GM19438 (cell line): ENCODE measurements around the gene DBP.
A peak's percentile ranks its signal among the peaks of the same experiment; 100 is the strongest.

Source experiments
- ATAC-seq: cut with Tn5 transposase; IDR thresholded peaks from one replicate; pipeline ENCODE4 v1.9.1; 2021; ENCODE audit warnings: low read depth; ENCODE audit not compliant: unreplicated experiment

The DBP gene

GRCh38 chr19:48629599-48630295 is 7.4 kb downstream of the DBP start:
- no peak for ATAC-seq

- ATAC-seq, result no peak
Observed at GRCh38 chr19:48629297-48629598, 7.9 kb downstream of the DBP start.

- no peak for ATAC-seq
Observed at GRCh38 chr19:48628486-48629296, 8.5 kb downstream of the DBP start.

DNA sequence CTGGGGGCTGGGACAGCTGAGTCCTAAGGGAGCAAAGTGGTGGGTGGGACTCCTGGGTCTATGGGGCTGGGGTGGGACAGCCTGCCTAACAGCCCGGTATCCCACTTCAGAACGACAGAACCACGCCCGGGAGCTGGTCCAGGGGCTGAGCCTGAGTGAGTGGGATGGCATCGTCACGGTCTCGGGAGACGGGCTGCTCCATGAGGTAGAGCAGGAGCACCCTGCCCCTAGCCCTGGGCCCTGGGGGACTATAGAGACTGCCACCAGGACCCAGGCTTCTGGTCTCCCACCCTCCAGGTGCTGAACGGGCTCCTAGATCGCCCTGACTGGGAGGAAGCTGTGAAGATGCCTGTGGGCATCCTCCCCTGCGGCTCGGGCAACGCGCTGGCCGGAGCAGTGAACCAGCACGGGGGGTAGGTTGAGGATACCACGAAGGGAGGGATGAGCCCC is 9.3 kb downstream of the DBP start:
- ATAC-seq, result no peak

DNA sequence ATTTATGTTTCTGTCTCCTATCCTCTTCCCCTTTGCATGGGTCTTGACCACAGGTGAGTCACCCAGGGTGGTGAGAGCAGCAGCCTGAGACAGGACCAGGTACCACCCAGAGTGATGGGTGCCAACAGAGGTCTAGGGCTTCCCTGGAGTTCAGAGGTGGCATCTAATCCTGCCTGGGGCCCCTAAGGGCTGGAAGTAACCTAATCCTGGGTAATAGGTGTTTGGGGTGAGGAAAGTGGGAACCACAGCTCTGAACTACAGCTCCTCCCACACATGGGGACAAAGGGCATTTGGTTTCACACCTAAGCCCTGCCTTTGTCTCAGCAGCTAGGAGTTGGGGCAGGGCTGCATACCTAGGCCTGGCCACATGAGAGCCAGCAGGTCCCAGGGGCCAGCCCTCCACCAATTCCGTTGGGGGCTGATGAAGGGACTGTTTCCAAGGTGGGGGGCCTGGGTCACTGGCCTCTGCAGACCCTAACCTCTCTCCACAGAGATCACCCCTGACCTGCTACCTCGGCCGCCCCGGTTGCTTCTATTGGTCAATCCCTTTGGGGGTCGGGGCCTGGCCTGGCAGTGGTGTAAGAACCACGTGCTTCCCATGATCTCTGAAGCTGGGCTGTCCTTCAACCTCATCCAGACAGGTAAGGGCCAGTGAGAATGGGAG is 9.8 kb downstream of the DBP start:
- no peak for ATAC-seq

DNA sequence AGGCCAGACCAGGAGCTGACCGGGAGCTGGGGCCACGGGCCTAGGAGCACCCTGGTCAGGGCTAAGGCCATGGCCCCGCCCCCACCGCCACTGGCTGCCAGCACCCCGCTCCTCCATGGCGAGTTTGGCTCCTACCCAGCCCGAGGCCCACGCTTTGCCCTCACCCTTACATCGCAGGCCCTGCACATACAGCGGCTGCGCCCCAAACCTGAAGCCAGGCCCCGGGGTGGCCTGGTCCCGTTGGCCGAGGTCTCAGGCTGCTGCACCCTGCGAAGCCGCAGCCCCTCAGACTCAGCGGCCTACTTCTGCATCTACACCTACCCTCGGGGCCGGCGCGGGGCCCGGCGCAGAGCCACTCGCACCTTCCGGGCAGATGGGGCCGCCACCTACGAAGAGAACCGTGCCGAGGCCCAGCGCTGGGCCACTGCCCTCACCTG is 11.3 kb downstream of the DBP start:
- no peak for ATAC-seq

DNA sequence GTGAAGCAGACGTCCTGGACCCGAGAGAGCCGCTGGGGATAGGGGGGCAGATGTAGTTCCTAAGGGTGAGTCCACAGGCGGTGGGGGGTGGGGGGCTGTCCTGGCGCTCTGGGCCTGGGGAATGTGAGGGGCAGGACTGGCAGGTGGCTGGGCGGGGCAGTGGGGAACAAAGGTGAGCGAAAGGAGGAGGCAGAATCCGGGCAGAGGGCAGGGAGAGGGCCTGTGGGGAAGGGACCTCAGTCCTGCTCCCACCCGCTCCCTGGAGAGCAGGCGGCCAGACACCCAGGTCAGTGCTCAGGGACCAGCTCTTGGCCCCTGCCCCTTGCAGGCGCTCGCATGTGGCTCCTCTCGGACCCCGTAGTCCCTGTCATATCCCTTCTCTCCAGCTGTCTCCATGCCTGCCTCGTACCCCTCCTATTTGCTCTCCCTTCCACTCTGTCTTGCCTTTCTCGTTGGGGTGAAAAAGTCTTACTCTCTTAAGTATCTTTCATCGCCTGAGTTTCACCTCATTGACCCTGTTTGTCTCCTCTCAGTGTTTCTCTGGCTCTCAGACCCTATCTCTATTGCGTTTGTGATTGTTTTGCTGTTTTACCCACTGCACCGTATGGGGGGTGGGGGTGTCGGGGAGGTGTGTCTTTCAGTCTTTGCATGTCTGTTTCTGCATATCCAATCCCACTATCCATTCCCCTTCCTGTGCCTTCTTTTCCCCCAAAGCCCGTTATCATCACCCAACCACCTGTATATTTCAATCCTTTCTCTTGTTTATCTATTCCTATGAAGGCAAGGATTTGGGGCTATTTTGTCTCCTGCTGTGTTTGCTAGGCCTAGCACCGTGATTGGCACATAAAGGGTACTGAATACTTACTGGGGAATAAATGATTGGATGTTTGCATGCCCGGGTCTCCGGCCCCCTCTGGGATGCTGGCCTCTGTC is 12.1 kb downstream of the DBP start:
- ATAC-seq, result no peak

GRCh38 chr19:48624067-48624594 is 13.0 kb downstream of the DBP start:
- ATAC-seq, result peak; percentile 59

DNA sequence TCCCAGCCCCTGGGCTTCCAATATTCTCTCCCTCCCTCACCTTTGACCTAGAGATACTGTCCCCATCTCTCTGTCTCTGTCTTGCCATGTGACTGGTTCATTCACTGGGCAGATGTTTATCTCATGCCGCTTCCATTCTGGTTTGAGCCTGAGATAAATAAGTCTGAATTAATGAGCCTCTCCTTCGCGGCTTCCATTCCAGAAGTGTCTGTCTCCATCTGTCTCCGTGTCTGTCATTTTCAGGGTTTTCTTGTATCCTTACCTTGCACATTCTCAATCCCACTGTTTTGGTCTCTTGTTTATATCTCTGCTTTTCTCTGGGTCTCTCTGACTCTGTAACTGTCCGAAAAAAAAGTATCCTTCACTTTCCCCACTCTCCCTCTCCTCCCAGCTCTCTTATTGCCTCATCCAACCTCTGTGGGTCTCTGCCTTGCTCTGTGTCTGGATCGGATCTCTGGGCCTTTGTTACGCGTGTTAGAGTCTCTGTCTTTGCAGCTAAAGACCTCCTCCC is 13.6 kb downstream of the DBP start:
- no peak for ATAC-seq

GRCh38 chr19:48619692-48620585 is 17.2 kb downstream of the DBP start:
- ATAC-seq, result no peak

GRCh38 chr19:48618916-48619691 is 18.1 kb downstream of the DBP start, which contains the start of the genes RPL18 and SPHK2:
Gene RPL18, minus strand, starts transcription at chr19:48619178. Its CDS starts 35 bp downstream, at chr19:48619143.
Gene SPHK2, plus strand, starts transcription at chr19:48619506. Its CDS starts 1,009 bp downstream, at chr19:48620515.
- ATAC-seq, result peak; percentile 79

- no peak for ATAC-seq
Observed at GRCh38 chr19:48618278-48618915, 18.8 kb downstream of the DBP start.

DNA sequence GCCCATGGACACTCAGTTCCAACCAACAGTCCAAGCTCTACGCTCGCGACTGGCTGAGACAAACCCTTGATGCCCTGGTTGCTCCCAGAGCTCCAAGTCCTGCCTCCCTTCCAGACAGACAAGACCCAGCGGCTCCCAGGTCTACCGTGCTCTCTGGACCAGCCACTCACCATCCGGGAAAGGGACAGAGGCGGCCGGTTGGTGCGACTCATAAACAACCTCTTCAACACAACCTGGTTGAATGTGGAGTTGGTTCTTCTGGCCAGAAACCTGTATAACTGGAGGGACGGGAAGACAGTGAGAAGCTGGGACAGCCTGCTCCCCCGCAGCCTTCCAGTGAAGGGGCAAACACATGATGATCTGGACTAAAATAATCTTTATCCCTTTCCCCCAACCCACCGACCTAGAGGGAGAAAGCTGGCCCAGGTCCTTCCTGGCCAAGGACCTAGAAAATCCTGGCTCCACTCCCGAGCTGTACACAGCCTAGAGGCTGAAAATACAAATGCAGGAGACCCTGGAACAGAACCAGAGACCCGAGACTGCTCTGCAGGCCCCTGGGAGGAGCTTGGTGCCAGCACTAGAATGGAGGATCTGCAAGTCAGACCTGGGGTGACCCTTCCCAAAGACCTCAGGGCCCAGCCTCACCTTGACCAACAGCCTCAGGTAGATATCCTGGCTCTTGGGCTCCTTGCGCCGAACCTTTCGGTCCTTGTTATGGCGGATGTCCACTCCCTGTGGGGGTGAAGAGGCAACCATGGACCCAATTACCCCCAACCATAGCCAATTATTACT is 19.8 kb downstream of the DBP start:
- ATAC-seq, result no peak

GRCh38 chr19:48616491-48617056 is 20.6 kb downstream of the DBP start:
- ATAC-seq, result no peak

GRCh38 chr19:48616041-48616436 is 21.1 kb downstream of the DBP start:
- no peak for ATAC-seq

DNA sequence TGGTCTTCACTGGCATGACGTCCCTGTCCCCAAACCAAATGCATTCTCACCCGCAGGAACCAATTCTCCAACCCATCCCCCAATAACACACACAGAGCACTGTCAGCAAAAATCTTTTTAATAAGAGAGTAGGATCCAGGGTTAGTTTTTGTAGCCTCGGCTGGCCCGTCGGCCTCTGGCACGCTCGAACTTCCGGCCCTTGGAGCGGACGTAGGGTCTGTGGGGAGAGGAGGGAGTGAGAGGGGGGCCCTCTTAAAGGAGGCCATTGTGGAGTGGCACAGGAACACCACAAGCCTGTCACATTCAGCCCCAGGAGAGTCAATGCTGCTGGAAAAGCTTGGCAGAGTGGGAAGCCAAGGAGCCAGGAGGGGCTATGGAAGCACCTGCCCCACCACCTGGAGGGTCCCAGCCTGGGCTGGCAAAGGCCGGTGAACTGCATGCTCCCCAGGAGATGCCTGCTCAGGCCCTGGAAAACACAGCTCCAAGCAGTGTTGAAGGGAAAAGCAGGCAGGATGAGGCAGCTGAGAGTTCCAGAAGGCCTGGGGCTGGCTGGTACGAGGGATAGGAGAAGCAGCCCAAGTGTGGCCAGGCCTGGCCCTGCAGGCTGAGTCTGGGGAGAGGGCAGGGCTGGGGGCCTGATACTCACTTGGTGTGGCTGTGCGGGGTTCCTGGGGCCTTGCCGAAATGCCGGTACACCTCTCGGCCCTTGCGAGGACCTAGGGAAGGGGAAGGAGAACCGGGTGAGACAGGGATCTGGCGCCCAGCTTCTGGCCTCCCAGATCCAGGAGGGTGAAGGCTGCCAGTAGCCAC is 21.7 kb downstream of the DBP start:
- no peak for ATAC-seq
